Karpas-422 (cell line): ENCODE data around the gene HRH2. TPM values are rescaled to one million over a fixed set of nuclear protein-coding genes. Genes with fewer than 3 reads are reported as not detected.

ENCODE experiments used
- DNase-seq: peaks from one replicate; pipeline ENCODE4 v3.0.0-alpha.2; 2015
- H2AFZ ChIP-seq: fragments of 200-600 bp; sonication (generic); 2 replicates; pipeline ENCODE4 v1.6.1; 2014; ENCODE audit warnings: antibody characterized with exemption, low read length, mixed read lengths
- H3K27ac ChIP-seq: fragments of 200-600 bp; sonication (generic); 2 replicates; pipeline ENCODE4 v1.5.1; 2014; ENCODE audit warnings: mild to moderate bottlenecking, low read length, moderate library complexity
- H3K27me3 ChIP-seq: fragments of 200-600 bp; sonication (generic); 2 replicates; pipeline ENCODE4 v1.6.1; 2014; ENCODE audit warnings: low read length, mixed read lengths
- H3K36me3 ChIP-seq: fragments of 200-600 bp; sonication (generic); 2 replicates; pipeline ENCODE4 v1.6.1; 2014; ENCODE audit warnings: low read length, mixed read lengths; ENCODE audit not compliant: insufficient read depth
- H3K4me1 ChIP-seq: fragments of 200-600 bp; sonication (generic); 2 replicates; pipeline ENCODE4 v1.6.1; 2014; ENCODE audit warnings: mild to moderate bottlenecking, low read length, mixed read lengths
- H3K4me2 ChIP-seq: fragments of 200-600 bp; sonication (generic); 2 replicates; pipeline ENCODE4 v1.6.1; 2014; ENCODE audit warnings: low read length, low read depth, mild to moderate bottlenecking; ENCODE audit not compliant: poor library complexity, severe bottlenecking
- H3K4me3 ChIP-seq: fragments of 200-600 bp; sonication (generic); 2 replicates; pipeline ENCODE4 v1.5.1; 2014; ENCODE audit warnings: mild to moderate bottlenecking, antibody characterized with exemption, low read length, mixed read lengths
- H3K79me2 ChIP-seq: fragments of 200-600 bp; sonication (generic); 2 replicates; pipeline ENCODE4 v1.6.1; 2014; ENCODE audit warnings: mild to moderate bottlenecking, low read length, mixed read lengths
- H3K9ac ChIP-seq: fragments of 200-600 bp; sonication (generic); 2 replicates; pipeline ENCODE4 v1.6.0; 2014; ENCODE audit warnings: low read length
- H3K9me2 ChIP-seq: fragments of 200-600 bp; sonication (generic), shearing (Covaris generic); replicated peaks from 2 replicates; pipeline ENCODE4 v1.6.0; 2014; ENCODE audit warnings: mild to moderate bottlenecking, low read length, moderate library complexity; ENCODE audit not compliant: insufficient read depth
- H3K9me3 ChIP-seq: fragments of 300-700, 200-600 bp; sonication (generic); 2 replicates; pipeline ENCODE4 v1.6.1; 2014; ENCODE audit warnings: low read length, mixed read lengths
- H4K20me1 ChIP-seq: fragments of 200-600 bp; sonication (generic); 2 replicates; pipeline ENCODE4 v1.6.1; 2014; ENCODE audit warnings: mild to moderate bottlenecking, antibody characterized with exemption, low read length, low read depth; ENCODE audit not compliant: insufficient read depth
- total RNA-seq: library from RNA; depleted of rRNA; stranded (reverse); fragments of >200 nt; shearing (Covaris generic); gene quantifications from 2 replicates; pipeline ENCODE4 v1.2.3, GENCODE V29; 2014; ENCODE audit warnings: low replicate concordance

Gene HRH2
- total RNA-seq, 1 experiment from 2014 or later = not detected

GRCh38 chr5:175688352-175689146 is 30.7 kb downstream of the HRH2 start:
- Histone ChIP-seq H3K36me3 (no peaks in the 10 kb centered on the region), H3K4me1 (no peaks in the 10 kb centered on the region), H3K9ac (no peak overlapping the region), H3K4me3 (no peak overlapping the region), H3K79me2 (no peaks in the 10 kb centered on the region), H3K27me3 (no peaks in the 10 kb centered on the region), H2AFZ (no peak overlapping the region), H3K9me3 (no peaks in the 10 kb centered on the region), H4K20me1 (no peaks in the 10 kb centered on the region), H3K4me2 (no peak overlapping the region), H3K27ac (no peak overlapping the region), H3K9me2 (no peaks in the 10 kb centered on the region)
- DNase-seq = no peak

DNA sequence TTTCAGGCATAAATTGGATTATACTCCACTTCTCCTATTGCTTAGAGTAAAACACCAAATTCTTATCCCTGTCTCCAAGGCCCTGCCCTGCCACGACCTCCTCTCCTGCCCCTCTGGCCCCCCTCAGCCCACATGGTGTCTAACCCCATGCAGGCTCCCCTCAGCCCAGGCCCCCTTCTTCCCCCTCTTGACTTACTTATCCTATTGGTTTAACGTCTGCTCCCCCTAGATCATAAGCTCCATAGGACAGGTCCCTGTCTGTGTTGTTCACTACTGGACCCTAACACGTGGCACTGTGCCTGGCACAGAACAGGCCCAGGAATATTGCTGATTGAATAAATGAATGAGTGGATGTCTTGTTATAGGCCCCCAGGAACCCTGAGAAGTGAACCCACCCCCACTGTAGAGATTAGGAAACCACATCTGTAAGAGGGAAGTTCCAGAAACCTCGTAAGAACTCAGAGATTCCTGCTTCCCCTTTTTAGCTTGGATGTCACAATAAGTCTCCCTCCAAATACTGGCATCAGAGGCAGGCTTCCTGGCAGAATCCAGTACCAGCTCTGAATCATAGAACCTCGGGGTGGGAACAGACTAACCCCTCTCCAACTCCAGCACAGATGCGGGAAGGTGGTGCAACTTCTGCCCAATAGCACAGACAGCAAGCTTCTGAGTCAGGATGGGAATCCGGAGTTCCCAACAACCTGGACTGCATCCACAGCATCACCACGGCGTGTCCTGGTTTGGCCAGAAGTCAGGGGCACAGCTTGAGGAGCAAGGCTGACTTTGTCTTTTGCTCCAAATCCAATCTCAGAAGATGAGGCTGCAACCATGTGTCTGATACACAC is 31.5 kb downstream of the HRH2 start:
- Histone ChIP-seq H3K4me1 (no peaks in the 10 kb centered on the region), H3K4me3 (no peak overlapping the region), H3K27me3 (no peaks in the 10 kb centered on the region), H3K9me3 (no peaks in the 10 kb centered on the region), H4K20me1 (no peaks in the 10 kb centered on the region), H3K4me2 (no peak overlapping the region), H3K79me2 (no peaks in the 10 kb centered on the region), H3K9me2 (no peaks in the 10 kb centered on the region), H3K9ac (no peak overlapping the region), H3K36me3 (no peaks in the 10 kb centered on the region), H2AFZ (no peak overlapping the region), H3K27ac (no peak overlapping the region)
- no peak for DNase-seq

- Histone ChIP-seq H3K27ac (no peak overlapping the region), H3K9me2 (no peaks in the 10 kb centered on the region)
Measured at GRCh38 chr5:175690025-175690424, 32.2 kb downstream of the HRH2 start.

DNA sequence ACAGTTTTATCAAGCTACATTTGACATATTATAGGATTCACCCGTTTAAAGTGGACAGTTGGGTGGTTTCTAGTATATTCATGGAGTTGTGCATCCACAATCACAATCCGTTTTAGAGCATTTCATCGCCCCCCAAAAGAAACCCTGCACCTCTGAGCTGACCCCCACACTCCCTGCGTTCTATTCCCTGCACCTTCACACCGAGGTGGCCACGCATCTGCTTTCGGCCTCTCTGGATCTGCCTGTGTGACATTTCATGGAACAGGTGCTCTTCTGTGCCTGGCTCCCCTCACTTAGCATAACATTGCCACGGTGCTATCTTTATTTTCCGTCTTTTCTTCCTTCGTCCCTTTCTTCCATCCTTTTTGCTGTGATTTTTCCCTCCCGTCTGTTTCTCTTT is 32.7 kb downstream of the HRH2 start:
- no peak overlapping the region for H2AFZ ChIP-seq
- H3K27ac ChIP-seq = no peak overlapping the region
- H3K9me3 ChIP-seq = no peaks in the 10 kb centered on the region
- H3K4me3 ChIP-seq = no peak overlapping the region
- no peak overlapping the region for H3K4me2 ChIP-seq
- no peaks in the 10 kb centered on the region for H3K9me2 ChIP-seq
- H3K27me3 ChIP-seq = no peaks in the 10 kb centered on the region
- H4K20me1 ChIP-seq = no peaks in the 10 kb centered on the region
- H3K36me3 ChIP-seq = no peaks in the 10 kb centered on the region
- peaks cover 2% of the 10 kb centered on the region; the same call in 1 of the 2 replicates for H3K4me1 ChIP-seq
- H3K9ac ChIP-seq = no peak overlapping the region
- DNase-seq = no peak
- H3K79me2 ChIP-seq = no peaks in the 10 kb centered on the region

More at GRCh38 chr5:175690025-175690424, 32.2 kb downstream of the HRH2 start:
- no peaks in the 10 kb centered on the region for H4K20me1 ChIP-seq
- H3K27me3 ChIP-seq = no peaks in the 10 kb centered on the region
- H3K9ac ChIP-seq = no peak overlapping the region
- no peaks in the 10 kb centered on the region for H3K79me2 ChIP-seq
- no peaks in the 10 kb centered on the region for H3K36me3 ChIP-seq
- no peaks in the 10 kb centered on the region for H3K9me3 ChIP-seq
- no peak overlapping the region for H2AFZ ChIP-seq
- no peak overlapping the region for H3K4me2 ChIP-seq
- DNase-seq = no peak
- H3K4me1 ChIP-seq = peaks cover 2% of the 10 kb centered on the region; the same call in 1 of the 2 replicates
- no peak overlapping the region for H3K4me3 ChIP-seq

DNA sequence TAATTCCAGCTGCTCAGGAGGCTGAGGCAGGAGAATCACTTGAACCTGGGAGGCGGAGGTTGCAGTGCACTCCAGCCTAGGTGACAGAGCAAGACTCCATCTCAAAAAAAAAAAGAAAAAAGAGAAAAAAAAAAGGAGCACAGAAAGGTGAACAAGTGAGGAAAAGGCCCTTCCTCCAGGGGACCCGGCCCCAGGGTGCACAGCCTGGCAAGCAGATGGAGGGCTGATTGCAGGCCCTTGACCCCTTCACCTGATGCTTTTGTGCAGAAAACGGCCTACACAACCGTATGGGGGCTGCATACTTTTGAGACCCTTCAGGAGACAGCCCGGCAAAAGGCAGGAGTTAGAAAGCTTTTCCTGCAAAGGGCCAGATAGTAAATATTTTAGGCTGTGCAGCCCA is 33.9 kb downstream of the HRH2 start:
- H3K9me3 ChIP-seq = no peaks in the 10 kb centered on the region
- H4K20me1 ChIP-seq = no peaks in the 10 kb centered on the region
- peaks cover 2% of the 10 kb centered on the region; the same call in 1 of the 2 replicates for H3K4me1 ChIP-seq
- no peak overlapping the region for H3K27ac ChIP-seq
- H3K79me2 ChIP-seq = no peaks in the 10 kb centered on the region
- H2AFZ ChIP-seq = no peak overlapping the region
- H3K9ac ChIP-seq = no peak overlapping the region
- DNase-seq = no peak
- H3K4me3 ChIP-seq = no peak overlapping the region
- no peaks in the 10 kb centered on the region for H3K27me3 ChIP-seq
- H3K36me3 ChIP-seq = no peaks in the 10 kb centered on the region
- H3K9me2 ChIP-seq = no peaks in the 10 kb centered on the region
- no peak overlapping the region for H3K4me2 ChIP-seq

- Histone ChIP-seq H3K79me2 (no peaks in the 10 kb centered on the region), H3K9me3 (no peaks in the 10 kb centered on the region), H3K4me1 (peaks cover 2% of the 10 kb centered on the region; the same call in 1 of the 2 replicates), H4K20me1 (no peaks in the 10 kb centered on the region), H3K27ac (no peak overlapping the region), H3K36me3 (no peaks in the 10 kb centered on the region), H3K9me2 (no peaks in the 10 kb centered on the region), H3K9ac (no peak overlapping the region), H3K27me3 (no peaks in the 10 kb centered on the region), H3K4me3 (no peak overlapping the region), H2AFZ (no peak overlapping the region), H3K4me2 (no peak overlapping the region)
- DNase-seq = no peak
Measured at GRCh38 chr5:175692235-175692995, 34.5 kb downstream of the HRH2 start.

DNA sequence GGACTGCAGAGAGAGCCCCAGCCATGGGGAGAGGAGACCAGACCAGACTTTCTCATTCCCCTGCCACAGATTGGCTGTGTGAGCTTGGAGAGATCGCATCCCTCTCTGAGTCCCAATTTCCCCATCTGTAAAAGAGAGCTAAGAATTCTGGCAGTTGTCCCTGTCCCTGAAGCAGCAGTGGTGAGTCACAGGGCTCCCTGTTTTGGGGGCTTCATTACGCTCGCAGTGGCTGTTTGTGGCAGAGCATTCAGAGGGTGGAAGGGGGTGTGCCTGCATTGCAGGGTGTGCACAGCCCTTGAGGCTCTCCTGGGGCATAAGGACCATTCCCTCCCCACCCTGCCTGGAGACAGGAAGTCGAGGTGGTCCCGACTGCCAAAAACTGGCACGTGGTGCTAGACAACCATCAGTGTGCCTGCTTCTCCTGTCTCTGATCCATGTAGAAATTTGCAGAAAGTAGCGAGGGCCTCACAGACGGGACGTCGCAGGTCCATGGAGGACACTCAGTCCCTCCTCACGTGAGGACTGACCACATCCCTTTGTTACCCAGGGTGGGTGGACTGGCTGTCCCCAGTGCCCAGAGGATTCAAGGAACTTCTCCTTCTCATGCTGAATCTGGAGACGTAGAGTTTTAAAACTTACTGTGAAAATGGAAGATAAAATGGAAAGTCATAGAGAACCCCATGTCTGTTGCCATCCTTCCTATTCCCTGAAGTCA is 35.3 kb downstream of the HRH2 start:
- no peaks in the 10 kb centered on the region for H3K36me3 ChIP-seq
- peaks cover 2% of the 10 kb centered on the region; the same call in 1 of the 2 replicates for H3K4me1 ChIP-seq
- no peaks in the 10 kb centered on the region for H4K20me1 ChIP-seq
- DNase-seq = no peak
- no peak overlapping the region for H3K4me2 ChIP-seq
- H3K27me3 ChIP-seq = no peaks in the 10 kb centered on the region
- H3K9ac ChIP-seq = no peak overlapping the region
- H3K9me2 ChIP-seq = no peaks in the 10 kb centered on the region
- H3K79me2 ChIP-seq = no peaks in the 10 kb centered on the region
- H3K4me3 ChIP-seq = no peak overlapping the region
- H2AFZ ChIP-seq = no peak overlapping the region
- H3K9me3 ChIP-seq = no peaks in the 10 kb centered on the region
- no peak overlapping the region for H3K27ac ChIP-seq
